ENCODE results near the gene GRK5. TPM values are rescaled to one million over a fixed set of nuclear protein-coding genes. Genes with fewer than 3 reads are reported as not detected.
A peak's percentile ranks its signal among the peaks of the same experiment; 100 is the strongest.

Gene GRK5
- total RNA-seq, 1 donor from 2014 or later = 4.3 TPM

GRCh38 chr10:119241066-119241465, 33.7 kb downstream of the GRK5 start:
- peaks cover 47% of the 10 kb centered on the region for H3K4me1 Mint-ChIP-seq
- Histone ChIP-seq H3K27ac (no peak overlapping the region), H3K79me2 (ENCODE audit: low read depth) (no peaks in the 10 kb centered on the region), H3K4me1 (peaks cover 35% of the 10 kb centered on the region), H3K9ac (no peak overlapping the region), H3K36me3 (no peaks in the 10 kb centered on the region), H3F3A (ENCODE audit: low read depth) (peaks cover 12% of the 10 kb centered on the region), H3K4me2 (no peak overlapping the region), H4K20me1 (ENCODE audit: low read depth) (no peaks in the 10 kb centered on the region), H3K27me3 (no peaks in the 10 kb centered on the region), H3K9me3 (ENCODE audit: low read depth) (no peaks in the 10 kb centered on the region), H2AFZ (replicated peaks) (no peak overlapping the region), H3K4me3 (no peak overlapping the region)
- no peaks in the 10 kb centered on the region for H3K9me3 Mint-ChIP-seq
- peaks cover 7% of the 10 kb centered on the region for H3K27me3 Mint-ChIP-seq (ENCODE audit: insufficient read depth, low read depth)
- no peak for DNase-seq (ENCODE audit: low spot score)
- H3K36me3 Mint-ChIP-seq = no peaks in the 10 kb centered on the region
- TF ChIP-seq EZH2phosphoT487 (IDR thresholded peaks at IDR 0.05) (no peak), CTCF (IDR thresholded peaks at IDR 0.05) (no peak), EZH2 (IDR thresholded peaks at IDR 0.05) (no peak)
- no peak overlapping the region for H3K4me3 Mint-ChIP-seq
- H3K27ac Mint-ChIP-seq = no peak overlapping the region

GRCh38 chr10:119242186-119242585, 34.8 kb downstream of the GRK5 start:
- H4K20me1 ChIP-seq (ENCODE audit: low read depth) = no peaks in the 10 kb centered on the region
- Mint-ChIP-seq H3K9me3 (no peaks in the 10 kb centered on the region), H3K36me3 (no peaks in the 10 kb centered on the region), H3K4me3 (no peak overlapping the region), H3K4me1 (peaks cover 44% of the 10 kb centered on the region), H3K27ac (peak overlapping the region; percentile 27), H3K27me3 (ENCODE audit: insufficient read depth, low read depth) (peaks cover 4% of the 10 kb centered on the region)
- no peak overlapping the region for H3K4me2 ChIP-seq
- no peak overlapping the region for H3K4me3 ChIP-seq
- no peak overlapping the region for H3K9ac ChIP-seq
- peaks cover 12% of the 10 kb centered on the region for H3F3A ChIP-seq (ENCODE audit: low read depth)
- H3K9me3 ChIP-seq (ENCODE audit: low read depth) = no peaks in the 10 kb centered on the region
- no peaks in the 10 kb centered on the region for H3K79me2 ChIP-seq (ENCODE audit: low read depth)
- H2AFZ ChIP-seq (replicated peaks) = no peak overlapping the region
- no peak overlapping the region for H3K27ac ChIP-seq
- no peaks in the 10 kb centered on the region for H3K36me3 ChIP-seq
- no peaks in the 10 kb centered on the region for H3K27me3 ChIP-seq
- peaks cover 38% of the 10 kb centered on the region for H3K4me1 ChIP-seq
- DNase-seq (ENCODE audit: low spot score) = no peak
- TF ChIP-seq EZH2phosphoT487 (IDR thresholded peaks at IDR 0.05) (no peak), EZH2 (IDR thresholded peaks at IDR 0.05) (no peak), CTCF (IDR thresholded peaks at IDR 0.05) (no peak)

- H3K9ac ChIP-seq = no peak overlapping the region
- no peaks in the 10 kb centered on the region for H3K79me2 ChIP-seq (ENCODE audit: low read depth)
- peak overlapping the region; percentile 1 for H3K4me3 Mint-ChIP-seq
- H3K4me2 ChIP-seq = peak overlapping the region; percentile 46
- no peaks in the 10 kb centered on the region for H3K9me3 Mint-ChIP-seq
- TF ChIP-seq EZH2 (IDR thresholded peaks at IDR 0.05) (no peak), EZH2phosphoT487 (IDR thresholded peaks at IDR 0.05) (no peak), CTCF (IDR thresholded peaks at IDR 0.05) (no peak)
- DNase-seq (ENCODE audit: low spot score) = peak; percentile 42
- no peaks in the 10 kb centered on the region for H3K36me3 Mint-ChIP-seq
- peaks cover 5% of the 10 kb centered on the region for H3F3A ChIP-seq (ENCODE audit: low read depth)
- peaks cover 33% of the 10 kb centered on the region for H3K4me1 ChIP-seq
- H3K36me3 ChIP-seq = no peaks in the 10 kb centered on the region
- no peak overlapping the region for H3K27ac Mint-ChIP-seq
- peaks cover 4% of the 10 kb centered on the region for H3K27me3 Mint-ChIP-seq (ENCODE audit: insufficient read depth, low read depth)
- peaks cover 39% of the 10 kb centered on the region for H3K4me1 Mint-ChIP-seq
- no peaks in the 10 kb centered on the region for H3K9me3 ChIP-seq (ENCODE audit: low read depth)
- H2AFZ ChIP-seq (replicated peaks) = no peak overlapping the region
- H3K27me3 ChIP-seq = no peaks in the 10 kb centered on the region
- H3K27ac ChIP-seq = no peak overlapping the region
- H3K4me3 ChIP-seq = no peak overlapping the region
- no peaks in the 10 kb centered on the region for H4K20me1 ChIP-seq (ENCODE audit: low read depth)
Observed at GRCh38 chr10:119243488-119243887, 36.1 kb downstream of the GRK5 start.
